Umbilical cord (tissue), 2 donors: ENCODE data around the gene VASH2. TPM values are rescaled to one million over a fixed set of nuclear protein-coding genes. Genes with fewer than 3 reads are reported as not detected.

Experiments used
- DNase-seq: peaks from one replicate; pipeline ENCODE4 v3.0.0-alpha.2; 2015; ENCODE audit warnings: low spot score
- total RNA-seq: library from RNA; depleted of rRNA; stranded (reverse); fragments of >200 nt; gene quantifications from one replicate; pipeline ENCODE4 v1.2.3, GENCODE V29; 2014; ENCODE audit warnings: low replicate concordance; ENCODE audit not compliant: insufficient read depth

The VASH2 gene
- total RNA-seq, 1 donor from 2014 or later = 4.1 TPM

DNA sequence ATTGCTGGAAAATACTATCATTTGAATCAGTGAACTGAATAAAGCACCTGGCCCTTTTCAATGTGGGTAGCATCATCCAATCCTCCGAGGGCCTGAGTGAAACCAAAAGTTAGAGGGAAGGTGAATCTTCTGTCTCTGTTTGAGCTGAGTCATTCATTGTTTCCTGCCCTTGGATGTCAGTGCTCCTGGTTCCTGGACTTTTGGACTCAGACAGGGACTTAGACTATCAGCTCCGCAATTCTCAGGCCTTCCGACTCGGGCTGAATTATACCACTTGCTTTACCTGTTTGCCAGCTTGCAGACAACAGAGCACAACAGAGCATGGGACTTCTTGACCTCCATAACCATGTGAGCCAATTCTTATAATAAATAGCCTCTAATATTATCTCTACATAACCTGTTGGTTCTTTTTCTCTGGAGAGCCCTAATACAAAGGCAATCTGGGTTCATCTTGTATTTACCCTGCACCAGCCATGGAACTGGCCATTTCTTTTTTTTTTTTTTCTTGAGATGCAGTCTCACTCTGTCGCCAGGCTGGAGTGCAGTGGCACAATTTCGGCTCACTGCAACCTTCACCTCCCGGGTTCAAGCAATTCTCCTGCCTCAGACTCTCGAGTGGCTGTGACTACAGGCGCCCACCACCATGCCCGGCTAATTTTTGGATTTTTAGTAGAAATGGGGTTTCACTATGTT is 19.2 kb upstream of the VASH2 start:
- DNase-seq = no peak

DNA sequence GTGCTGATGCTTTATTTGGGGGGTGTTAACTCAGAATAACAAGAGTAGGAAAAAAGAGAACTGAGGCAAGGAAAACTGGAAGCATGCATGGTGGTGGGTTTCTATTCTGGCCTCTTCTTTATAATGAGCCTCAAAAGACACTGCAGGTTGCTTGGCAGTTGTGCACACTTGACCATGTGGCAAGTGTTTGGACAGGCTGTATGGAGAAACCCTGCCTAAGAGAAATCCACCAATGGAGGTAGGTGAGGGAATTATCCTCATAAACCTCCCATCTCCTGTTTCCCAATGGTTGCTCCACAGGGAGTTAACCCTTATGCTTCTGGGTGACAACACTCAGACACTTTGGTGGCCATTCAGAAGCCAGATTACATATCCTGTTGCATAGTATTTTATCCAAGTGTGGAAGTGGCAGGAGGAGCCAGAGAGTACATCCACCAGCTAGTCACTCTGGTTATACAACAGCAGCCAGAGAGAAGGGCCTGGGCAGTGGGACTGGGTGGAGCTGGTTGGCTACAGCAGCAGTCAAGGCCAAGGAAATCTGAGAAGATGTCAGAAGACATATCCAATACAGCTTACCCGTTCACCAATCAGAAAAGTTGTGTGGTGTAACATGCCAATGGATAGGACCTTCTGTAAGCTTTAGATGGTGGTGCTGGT is 16.4 kb upstream of the VASH2 start:
- DNase-seq = no peak

DNA sequence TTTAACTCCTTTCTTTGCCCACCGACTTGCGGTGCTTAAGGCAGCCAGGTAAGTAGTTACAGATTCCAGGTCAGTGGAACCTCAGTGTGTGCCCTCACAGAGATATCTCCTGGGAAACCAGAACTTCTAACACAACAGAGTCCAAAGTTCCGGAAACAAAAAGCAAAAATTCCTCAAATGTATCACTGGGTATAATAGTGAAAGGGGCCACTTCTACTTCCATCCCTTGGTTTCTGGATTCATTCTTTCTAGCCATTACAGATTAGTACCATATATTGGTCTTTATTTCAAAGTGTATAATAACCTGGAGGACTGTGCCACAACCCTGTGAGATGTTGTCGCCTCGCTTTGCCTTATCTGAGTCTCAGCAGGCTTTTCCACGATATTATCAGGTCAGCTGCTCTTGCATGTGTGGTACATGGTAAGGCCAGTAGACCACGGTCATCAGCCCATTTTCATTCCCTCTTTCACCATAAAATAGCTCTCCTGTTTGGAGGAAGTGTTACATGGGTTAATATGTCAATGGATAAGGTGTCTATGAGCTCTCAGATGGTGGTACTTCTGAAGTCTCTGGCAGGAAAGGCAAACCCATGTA is 14.9 kb upstream of the VASH2 start:
- DNase-seq = no peak

DNA sequence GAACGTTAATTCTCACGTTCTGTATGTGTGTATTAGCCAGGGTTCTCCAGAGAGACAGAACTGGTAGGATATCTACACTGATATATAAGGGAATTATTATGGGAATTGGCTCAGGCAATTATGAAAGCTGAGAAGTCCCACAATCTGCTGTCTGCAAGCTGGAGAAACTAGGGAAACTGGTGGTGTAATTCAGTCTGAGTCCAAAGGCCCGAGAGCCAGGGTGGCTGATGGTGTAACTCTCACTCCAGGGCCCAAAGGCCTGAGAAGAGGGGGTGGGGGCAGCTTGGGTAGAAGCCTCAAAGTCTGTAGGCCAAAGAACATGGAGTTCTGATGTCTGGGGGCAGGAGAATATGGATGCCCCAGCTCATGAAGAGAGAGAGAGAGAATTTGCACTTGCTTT is 13.3 kb upstream of the VASH2 start:
- no peak for DNase-seq

DNA sequence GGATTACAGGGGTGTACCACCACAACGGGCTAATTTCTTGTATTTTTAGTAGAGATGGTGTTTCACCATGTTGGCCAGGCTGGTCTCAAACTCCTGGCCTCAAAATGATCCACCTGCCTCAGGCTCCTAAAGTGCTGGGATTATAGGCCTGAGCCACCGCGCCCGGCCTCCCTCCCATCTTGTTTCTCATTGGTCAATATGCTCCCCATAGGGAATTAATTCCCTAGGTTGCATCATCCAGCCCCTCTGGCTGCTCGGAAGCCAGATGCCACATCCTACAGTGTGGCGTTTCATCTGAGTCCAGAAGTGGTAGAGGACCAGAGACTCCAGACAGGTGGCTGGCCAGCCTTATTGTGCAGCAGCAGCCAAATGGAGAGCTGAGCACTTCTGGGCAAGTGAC is 11.5 kb upstream of the VASH2 start:
- no peak for DNase-seq

DNA sequence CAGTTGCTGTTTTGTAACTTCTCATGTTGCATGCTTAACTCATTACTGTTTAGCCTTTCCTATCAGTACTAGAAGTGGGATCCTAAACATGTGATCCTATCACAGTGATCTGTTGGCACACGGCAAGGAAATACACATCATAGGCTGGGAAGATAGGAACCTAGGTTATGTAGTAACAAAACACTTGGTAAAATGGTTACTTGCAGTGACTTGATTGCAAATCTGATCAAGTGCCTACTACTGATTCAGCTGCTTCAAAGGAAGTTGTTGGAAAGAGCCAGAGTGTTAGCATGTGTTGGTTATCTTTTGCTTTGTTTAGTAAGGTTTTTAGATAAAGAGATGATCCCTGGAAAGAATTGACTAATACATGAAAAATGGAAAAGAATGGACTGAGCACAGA is 8.9 kb upstream of the VASH2 start:
- DNase-seq = no peak

DNA sequence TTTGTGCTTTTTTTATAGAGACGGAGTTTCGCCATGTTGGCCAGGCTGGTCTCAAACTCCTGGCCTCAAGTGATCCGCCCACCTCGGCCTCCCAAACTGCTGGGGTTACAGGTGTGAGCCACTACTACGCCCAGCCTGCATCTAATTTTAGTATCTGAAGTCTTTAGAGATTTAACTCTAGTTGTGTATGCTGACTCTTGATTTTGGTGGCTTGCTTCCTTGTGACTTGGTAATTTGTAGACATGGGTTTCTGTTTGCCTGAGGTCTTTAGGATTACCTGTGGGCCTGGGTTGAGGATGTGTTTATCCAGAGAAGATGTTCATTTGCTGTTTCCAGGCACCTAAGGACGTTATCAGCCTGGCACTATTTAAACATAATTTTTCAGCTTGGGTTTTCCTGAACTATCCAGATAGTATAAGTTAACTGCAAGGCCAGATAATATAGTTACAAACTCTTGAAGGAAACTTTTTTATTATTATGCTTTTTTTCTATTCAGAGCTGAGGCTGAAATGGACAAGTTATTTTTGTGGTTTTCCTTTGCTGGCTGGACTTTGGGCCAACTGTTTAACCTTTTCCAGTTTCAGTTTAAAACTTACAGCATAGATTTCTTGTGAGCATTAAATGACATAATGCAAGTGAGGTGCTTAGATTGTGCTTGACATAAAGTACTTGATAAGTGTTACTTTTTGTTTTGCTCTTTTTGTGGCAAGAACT is 7.5 kb upstream of the VASH2 start:
- DNase-seq = no peak

DNA sequence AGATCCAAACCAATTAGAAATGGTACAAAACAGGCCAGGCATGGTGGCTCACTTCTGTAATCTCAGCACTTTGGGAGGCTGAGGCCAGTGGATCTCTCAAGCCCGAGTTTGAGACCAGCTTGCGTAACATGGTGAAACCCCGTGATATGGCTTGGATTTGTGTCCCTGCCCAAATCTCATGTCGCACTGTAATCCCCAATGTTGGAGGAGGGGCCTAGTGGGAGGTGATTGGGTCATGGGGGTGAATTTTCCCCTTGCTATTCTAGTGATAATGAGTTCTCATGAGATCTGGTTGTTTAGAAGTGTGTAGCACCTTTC is 7.0 kb upstream of the VASH2 start:
- no peak for DNase-seq

DNA sequence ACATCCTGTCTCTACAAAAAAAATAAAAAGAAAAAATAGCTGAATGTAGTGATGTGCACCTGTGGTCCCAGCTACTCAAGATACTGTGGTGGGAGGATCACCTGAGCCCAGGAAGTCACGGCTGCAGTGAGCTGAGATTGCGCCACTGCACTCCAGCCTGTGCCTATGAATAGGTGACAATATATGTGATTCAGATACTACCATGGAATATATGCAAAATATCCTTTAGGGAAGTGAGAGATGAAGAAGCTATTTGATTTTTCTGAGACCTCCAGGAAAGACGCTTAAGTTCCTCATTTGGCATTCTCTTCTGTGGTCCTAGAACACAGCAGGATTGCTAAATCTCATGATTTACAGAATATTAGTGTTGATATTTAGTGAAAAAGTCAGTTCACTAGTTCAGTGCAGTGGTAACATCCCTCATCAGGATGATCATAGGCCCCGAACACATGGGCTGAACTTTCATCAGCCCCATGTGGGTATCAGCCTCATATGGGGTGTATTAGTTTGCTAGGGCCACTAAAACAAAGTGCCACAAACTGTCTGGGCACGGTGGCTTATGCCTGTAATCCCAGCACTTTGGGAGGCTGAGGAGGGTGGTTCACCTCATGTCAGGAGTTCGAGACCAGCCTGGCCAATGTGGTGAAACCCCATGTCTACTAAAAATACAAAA is 6.0 kb upstream of the VASH2 start:
- no peak for DNase-seq

DNA sequence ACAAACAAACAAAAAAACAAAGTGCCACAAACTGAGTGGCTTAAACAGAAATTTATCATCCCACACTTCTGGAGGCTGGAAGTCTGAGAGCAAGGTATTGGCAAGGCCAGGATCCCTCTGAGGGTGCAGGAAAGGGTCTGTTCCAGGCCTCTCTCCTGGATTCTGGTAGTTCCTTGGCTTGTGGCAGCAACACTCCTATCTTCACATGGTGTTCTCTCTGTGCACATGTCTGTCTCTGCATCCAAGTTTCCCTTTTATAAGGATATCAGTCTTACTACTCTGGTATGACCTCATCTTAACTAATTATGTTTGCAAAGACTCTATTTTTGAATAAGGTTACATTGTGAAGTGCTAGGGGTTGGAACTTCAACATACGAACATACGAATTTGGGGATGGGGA is 5.3 kb upstream of the VASH2 start:
- no peak for DNase-seq

DNA sequence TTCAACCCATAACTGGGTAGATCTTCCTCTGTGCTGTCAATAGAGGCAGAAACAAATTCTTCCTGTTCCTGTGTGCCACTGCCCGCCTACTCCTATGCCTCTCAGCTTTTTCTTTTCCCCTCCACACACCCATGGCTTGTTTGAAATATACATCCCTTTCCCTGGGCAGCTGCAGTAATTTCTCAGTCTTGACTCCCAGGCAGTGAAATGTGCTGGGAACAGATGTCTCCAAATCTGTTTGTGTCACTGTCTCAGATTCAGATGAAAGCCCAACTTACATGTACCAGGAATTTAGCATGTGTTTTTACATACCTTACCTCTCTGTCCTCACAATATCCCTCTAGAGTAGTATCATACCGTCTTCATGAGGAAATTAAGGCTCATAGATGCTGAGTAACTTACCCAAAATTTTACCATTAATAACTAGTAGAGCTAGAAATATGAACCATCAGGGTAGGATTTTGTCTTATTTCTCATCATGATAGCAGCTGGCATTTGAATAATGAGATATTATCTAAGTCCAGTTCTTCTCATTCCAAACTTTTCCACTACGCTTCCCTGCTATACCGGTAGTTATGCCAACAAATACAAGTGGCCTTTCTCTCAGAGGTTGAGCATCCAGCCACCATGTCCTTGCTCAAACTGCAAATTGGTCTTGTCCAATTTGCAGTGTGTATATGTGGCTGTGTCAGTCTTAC is 4.7 kb upstream of the VASH2 start:
- no peak for DNase-seq

DNA sequence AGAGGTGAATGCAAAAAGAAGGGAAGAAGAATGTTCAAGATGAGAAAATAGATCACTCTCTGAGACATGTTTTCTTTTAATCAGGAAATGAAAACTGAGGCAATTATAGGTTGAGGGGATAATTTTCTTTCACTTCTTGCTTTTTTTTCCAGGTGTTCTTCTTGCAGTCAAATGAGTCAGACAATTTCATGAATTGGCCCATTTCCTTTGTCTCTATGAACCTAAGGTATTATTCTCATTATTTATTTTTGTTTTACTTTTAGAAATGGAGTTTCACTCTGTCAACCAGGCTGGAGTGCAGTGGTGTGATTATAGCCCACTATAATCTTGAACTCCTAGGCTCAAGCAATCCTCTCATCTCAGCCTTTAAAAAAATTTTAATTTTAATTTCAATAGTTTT is 3.5 kb upstream of the VASH2 start:
- no peak for DNase-seq

DNA sequence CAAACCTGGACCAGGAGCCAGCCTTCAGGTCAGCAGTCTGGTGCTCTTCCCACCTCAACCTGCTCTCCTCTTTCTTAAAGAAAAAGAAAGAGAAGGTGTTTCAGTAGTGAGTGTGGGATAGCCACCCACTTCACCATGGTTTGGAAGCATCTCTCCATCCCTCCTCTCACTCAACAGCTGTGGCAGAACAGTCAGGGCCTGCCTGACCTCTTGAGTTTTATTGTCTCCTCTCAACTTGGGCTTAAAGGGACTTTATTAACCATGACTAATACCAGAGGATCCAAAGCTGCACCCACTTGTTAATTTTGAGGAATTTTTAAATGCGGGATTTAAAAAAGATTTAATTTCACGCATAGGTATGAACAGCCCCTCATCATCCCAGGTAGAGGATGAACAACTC is 570 bp upstream of the VASH2 start:
- no peak for DNase-seq

DNA sequence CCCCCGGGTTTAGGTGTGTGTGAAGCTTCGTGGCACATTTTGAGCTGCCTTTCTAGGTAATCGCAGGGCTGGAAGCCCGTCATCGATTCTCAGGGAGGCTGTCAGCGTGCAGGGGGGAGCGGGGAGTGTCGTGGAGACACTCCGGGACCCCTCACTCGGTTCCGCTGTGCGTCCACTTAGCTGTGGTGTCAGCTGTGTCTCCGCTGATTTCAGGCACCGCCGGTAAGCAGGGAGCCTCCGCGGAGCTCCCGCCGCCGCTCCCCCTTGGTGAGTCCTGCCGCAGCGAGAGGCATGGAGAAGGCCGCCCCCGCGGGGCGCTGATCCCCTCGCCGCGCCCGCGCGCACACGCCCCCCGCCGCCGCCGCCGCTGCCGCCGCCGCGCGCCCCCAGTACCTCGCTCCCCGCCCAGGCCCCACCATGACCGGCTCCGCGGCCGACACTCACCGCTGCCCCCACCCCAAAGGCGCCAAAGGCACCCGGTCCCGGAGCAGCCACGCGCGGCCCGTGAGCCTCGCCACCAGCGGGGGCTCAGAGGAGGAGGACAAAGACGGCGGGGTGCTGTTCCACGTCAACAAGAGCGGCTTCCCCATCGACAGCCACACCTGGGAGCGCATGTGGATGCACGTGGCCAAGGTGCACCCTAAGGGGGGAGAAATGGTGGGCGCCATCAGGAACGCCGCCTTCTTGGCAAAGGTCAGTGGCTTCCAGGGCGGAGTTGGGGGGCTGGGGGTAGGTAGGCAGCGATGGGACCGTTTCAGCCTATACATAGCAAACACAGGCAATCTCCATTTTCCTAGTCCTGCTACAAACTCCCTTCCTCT is 995 bp downstream of the VASH2 start:
- DNase-seq = no peak

DNA sequence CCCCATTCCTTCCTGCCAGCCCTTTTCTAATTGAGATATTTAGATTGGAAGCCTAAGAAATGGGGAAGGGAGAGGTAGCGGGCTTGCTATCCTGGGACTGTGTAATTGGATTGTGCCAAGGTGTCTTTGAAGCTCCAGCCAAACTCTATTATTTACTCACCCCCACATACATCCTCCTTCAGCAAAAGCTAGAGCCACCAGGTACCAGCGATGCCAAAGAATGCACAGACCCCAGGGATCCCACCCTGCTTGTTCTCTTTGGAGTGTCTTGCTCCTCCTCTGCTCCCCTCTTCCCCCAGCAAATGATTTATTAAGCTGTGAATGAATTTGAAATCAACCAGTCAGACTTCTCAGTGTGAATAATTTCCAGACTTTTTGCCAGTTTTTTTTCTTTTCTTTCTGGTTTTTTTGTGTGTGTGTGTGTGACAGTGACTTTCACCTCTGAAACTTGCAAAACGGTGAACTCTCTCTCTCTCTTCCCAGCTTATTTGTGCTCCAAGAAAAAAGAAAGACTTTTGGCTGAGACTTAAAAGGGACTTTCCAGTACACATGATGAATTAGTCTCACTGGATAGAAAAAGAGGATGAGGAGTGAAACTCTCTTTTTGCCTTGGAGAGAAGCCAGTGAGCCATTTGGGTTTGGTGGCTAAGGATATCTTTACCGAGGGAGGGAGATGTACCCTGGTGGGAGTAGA is 1.8 kb downstream of the VASH2 start:
- no peak for DNase-seq

DNA sequence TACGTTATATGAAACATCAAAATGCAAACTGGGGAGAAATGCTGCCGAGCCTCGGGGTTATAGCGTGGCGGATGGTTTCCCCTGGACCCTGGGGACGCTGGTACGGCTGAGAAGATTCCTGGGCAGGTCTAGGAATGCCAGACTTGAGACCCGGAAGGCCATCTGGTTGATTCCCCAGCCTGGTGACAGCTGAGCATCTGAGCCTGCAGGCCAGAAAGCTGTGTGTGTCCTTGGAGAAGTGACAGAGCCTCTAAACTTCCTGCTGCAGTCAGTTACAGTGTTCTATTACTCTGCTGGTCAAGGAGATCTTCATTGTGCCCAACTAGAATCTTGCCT is 2.3 kb downstream of the VASH2 start:
- DNase-seq = no peak

DNA sequence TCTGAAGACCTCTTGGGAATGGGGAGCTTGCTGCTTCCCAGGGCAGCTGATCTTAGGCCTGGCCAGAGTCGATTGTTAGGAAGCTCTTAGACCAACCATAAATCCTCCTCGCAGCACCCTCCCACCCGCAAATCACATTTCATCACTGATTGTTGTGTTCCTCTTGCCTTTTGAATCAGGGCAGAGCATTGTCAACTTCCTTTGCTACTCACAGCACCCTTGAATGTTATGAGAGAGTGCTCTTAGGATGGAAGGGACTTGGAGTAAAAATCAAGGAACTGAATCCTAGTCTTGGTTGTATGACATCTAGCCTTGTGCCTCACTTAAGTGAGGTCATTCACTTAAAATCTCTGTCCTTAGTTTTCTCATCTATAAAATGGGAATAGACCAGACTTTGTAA is 3.0 kb downstream of the VASH2 start:
- no peak for DNase-seq

DNA sequence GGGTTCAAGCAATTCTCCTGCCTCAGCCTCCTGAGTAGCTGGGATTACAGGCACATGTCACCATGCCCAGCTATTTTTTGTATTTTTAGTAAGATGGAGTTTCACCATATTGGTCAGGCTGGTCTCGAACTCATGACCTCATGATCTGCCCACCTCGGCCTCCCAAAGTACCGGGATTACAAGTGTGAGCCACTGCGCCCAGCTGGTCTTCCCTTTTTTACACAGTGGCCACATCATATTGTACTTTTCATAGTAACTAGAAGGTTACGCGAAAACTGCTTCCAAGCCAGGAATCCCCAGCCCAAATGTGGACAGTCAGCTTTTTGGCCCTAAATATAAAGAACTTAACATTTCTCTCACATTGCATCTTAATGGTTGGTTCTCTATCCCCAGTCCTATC is 4.2 kb downstream of the VASH2 start:
- DNase-seq = no peak

DNA sequence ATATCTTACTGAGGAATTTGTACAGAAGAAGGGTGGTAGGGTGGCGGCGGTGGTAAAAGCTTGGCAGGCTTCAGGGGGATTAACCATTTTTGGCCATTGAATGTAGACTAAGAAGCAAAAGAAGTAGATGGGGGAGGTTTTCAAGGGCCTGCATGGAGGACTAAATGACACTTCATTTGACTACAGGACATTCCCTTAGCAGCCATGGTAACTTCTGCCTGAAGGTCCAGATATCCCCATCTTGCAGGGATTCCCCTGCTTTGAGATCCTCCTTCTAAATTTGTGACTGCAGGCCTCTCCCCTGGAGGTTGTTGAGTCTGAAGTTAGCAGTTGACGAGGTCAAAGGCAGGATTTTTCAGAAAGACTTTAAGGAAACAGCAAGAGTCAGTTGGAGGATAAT is 4.8 kb downstream of the VASH2 start:
- no peak for DNase-seq

DNA sequence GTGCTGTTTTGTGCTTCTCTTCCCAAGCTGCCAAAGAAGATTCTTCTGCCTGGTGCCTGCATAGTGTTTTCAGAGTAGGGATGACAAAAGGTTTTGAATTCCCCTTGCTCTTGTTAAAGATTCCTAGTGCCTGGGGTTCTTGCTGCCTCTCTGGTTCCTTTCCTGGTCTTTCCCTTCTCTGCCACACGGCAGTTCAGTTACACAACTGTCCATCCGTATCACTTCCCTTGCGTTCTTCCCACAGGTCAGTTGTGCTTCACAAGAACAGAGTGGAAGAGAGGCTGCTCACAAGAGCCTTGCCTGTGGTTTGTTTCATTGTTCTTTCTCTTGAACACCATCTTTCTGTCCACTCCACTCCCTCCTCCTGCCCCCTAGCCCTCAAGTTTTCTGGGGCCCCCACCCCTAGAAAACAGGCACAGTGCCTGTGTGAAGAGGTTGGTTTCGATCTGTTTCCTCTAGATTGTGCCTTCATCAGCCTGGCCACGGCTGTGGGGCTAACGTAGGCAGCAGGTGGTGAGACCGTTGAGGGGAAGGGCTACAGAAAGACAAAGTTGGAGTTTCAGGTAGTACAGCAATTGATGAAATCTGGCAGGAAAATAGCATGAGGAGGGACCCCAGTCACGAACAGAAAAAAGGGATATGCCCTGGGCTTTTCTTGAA is 5.8 kb downstream of the VASH2 start:
- DNase-seq = no peak
